ENCODE measurements around the gene RGS9. TPM values are rescaled to one million over a fixed set of nuclear protein-coding genes. Genes with fewer than 3 reads are reported as not detected.

The RGS9 gene
- total RNA-seq, 1 donor from 2014 or later = 6.5 TPM

- TF ChIP-seq, protein P1, sequence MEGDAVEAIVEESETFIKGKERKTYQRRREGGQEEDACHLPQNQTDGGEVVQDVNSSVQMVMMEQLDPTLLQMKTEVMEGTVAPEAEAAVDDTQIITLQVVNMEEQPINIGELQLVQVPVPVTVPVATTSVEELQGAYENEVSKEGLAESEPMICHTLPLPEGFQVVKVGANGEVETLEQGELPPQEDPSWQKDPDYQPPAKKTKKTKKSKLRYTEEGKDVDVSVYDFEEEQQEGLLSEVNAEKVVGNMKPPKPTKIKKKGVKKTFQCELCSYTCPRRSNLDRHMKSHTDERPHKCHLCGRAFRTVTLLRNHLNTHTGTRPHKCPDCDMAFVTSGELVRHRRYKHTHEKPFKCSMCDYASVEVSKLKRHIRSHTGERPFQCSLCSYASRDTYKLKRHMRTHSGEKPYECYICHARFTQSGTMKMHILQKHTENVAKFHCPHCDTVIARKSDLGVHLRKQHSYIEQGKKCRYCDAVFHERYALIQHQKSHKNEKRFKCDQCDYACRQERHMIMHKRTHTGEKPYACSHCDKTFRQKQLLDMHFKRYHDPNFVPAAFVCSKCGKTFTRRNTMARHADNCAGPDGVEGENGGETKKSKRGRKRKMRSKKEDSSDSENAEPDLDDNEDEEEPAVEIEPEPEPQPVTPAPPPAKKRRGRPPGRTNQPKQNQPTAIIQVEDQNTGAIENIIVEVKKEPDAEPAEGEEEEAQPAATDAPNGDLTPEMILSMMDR (IDR thresholded peaks at IDR 0.05) = no peak
- no peaks in the 10 kb centered on the region for H3K4me1 Mint-ChIP-seq (ENCODE audit: unreplicated experiment)
- no peak for DNase-seq (ENCODE audit: extremely low spot score, unreplicated experiment)
- H3K27me3 Mint-ChIP-seq (ENCODE audit: unreplicated experiment) = peaks cover 36% of the 10 kb centered on the region
- no peaks in the 10 kb centered on the region for H3K9me3 Mint-ChIP-seq (ENCODE audit: unreplicated experiment)
- H3K36me3 Mint-ChIP-seq (ENCODE audit: unreplicated experiment) = no peaks in the 10 kb centered on the region
- H3K27ac Mint-ChIP-seq (ENCODE audit: unreplicated experiment) = no peak overlapping the region
- no peak overlapping the region for H3K4me3 Mint-ChIP-seq (ENCODE audit: unreplicated experiment)
These were observed 117.0 kb downstream of the RGS9 start for GRCh38 chr17:65254166-65254565.

GRCh38 chr17:65259281-65259680, 122.1 kb downstream of the RGS9 start:
- H3K27me3 Mint-ChIP-seq (ENCODE audit: unreplicated experiment) = no peaks in the 10 kb centered on the region
- H3K4me1 Mint-ChIP-seq (ENCODE audit: unreplicated experiment) = peaks cover 2% of the 10 kb centered on the region
- H3K9me3 Mint-ChIP-seq (ENCODE audit: unreplicated experiment) = no peaks in the 10 kb centered on the region
- no peak overlapping the region for H3K4me3 Mint-ChIP-seq (ENCODE audit: unreplicated experiment)
- TF ChIP-seq, protein P1 (IDR thresholded peaks at IDR 0.05) = no peak
- no peak overlapping the region for H3K27ac Mint-ChIP-seq (ENCODE audit: unreplicated experiment)
- peak; percentile 23 for DNase-seq (ENCODE audit: extremely low spot score, unreplicated experiment)
- no peaks in the 10 kb centered on the region for H3K36me3 Mint-ChIP-seq (ENCODE audit: unreplicated experiment)

- TF ChIP-seq, protein P1 (IDR thresholded peaks at IDR 0.05) = no peak
- peaks cover 2% of the 10 kb centered on the region for H3K4me1 Mint-ChIP-seq (ENCODE audit: unreplicated experiment)
- no peaks in the 10 kb centered on the region for H3K27me3 Mint-ChIP-seq (ENCODE audit: unreplicated experiment)
- no peaks in the 10 kb centered on the region for H3K9me3 Mint-ChIP-seq (ENCODE audit: unreplicated experiment)
- H3K36me3 Mint-ChIP-seq (ENCODE audit: unreplicated experiment) = no peaks in the 10 kb centered on the region
- H3K27ac Mint-ChIP-seq (ENCODE audit: unreplicated experiment) = no peak overlapping the region
- no peak overlapping the region for H3K4me3 Mint-ChIP-seq (ENCODE audit: unreplicated experiment)
- peak; percentile 11 for DNase-seq (ENCODE audit: extremely low spot score, unreplicated experiment)
These were observed 122.7 kb downstream of the RGS9 start for GRCh38 chr17:65259696-65260485.

DNA sequence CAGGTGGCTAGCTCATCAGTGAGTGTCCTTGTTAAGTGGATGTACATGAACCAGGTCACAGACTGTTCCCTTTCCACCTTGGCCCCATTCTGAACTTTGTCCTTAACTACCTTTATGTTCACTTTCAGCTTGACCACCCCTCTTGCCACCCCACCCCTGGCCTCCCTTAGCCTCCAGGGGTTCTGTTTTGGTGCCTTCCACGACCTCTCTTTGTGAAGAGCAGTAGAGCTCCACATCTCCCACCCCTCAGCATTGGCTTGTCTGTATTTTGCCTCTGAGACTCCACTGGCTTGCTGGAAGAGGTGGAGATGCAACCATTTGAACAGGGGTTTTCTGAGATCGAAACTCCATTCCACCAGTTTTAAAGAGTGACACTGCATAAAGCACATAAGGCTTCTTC, 123.5 kb downstream of the RGS9 start:
- Mint-ChIP-seq H3K9me3 (ENCODE audit: unreplicated experiment) (no peaks in the 10 kb centered on the region), H3K27ac (ENCODE audit: unreplicated experiment) (no peak overlapping the region), H3K4me3 (ENCODE audit: unreplicated experiment) (no peak overlapping the region), H3K36me3 (ENCODE audit: unreplicated experiment) (no peaks in the 10 kb centered on the region), H3K4me1 (ENCODE audit: unreplicated experiment) (peaks cover 2% of the 10 kb centered on the region), H3K27me3 (ENCODE audit: unreplicated experiment) (no peaks in the 10 kb centered on the region)
- TF ChIP-seq, protein P1 (IDR thresholded peaks at IDR 0.05) = no peak
- DNase-seq (ENCODE audit: extremely low spot score, unreplicated experiment) = peak; percentile 53

GRCh38 chr17:65261152-65261551, 124.0 kb downstream of the RGS9 start:
- H3K4me3 Mint-ChIP-seq (ENCODE audit: unreplicated experiment) = no peak overlapping the region
- no peak overlapping the region for H3K27ac Mint-ChIP-seq (ENCODE audit: unreplicated experiment)
- no peaks in the 10 kb centered on the region for H3K27me3 Mint-ChIP-seq (ENCODE audit: unreplicated experiment)
- TF ChIP-seq, protein P1 (IDR thresholded peaks at IDR 0.05) = no peak
- DNase-seq (ENCODE audit: extremely low spot score, unreplicated experiment) = peak; percentile 59
- no peaks in the 10 kb centered on the region for H3K36me3 Mint-ChIP-seq (ENCODE audit: unreplicated experiment)
- H3K4me1 Mint-ChIP-seq (ENCODE audit: unreplicated experiment) = peaks cover 2% of the 10 kb centered on the region
- H3K9me3 Mint-ChIP-seq (ENCODE audit: unreplicated experiment) = no peaks in the 10 kb centered on the region

Measured in osteocyte (in vitro differentiated cells).